HCT116 (cell line): ENCODE results near the gene WWOX. TPM values are rescaled to one million over a fixed set of nuclear protein-coding genes. Genes with fewer than 3 reads are reported as not detected.

Experiments
- ATAC-seq: fragments of 200-7000 bp; cut with Tn5 transposase; 2 replicates; pipeline ENCODE4 v1.9.1; 2020; ENCODE audit warnings: mild to moderate bottlenecking, moderate library complexity
- BruUV-seq: library from RNA; stranded (reverse); fragments of 400-500 nt; replicated peaks from 2 replicates; lab custom pipeline; 2021; lab: Mats Ljungman, UMichigan
- CTCF ChIA-PET: fragments of 300-600 bp; sonication (Branson Sonifier 250); formaldehyde crosslinking; loops from one replicate; lab custom pipeline; 2021; ENCODE audit warnings: antibody characterized with exemption; lab: Charles Lee
- POLR2A ChIA-PET: fragments of 300-600, 350-600 bp; sonication (Branson Sonifier 250); formaldehyde crosslinking; loops from one replicate; lab custom pipeline; 2021; ENCODE audit warnings: antibody characterized with exemption; lab: Charles Lee
- RAD21 ChIA-PET, 2 experiments: fragments of 300-600 bp; sonication (Branson Sonifier 250); formaldehyde crosslinking; loops; one replicate each; lab custom pipeline; 2023; ENCODE audit warnings: low total read pairs in 2 of 2; ENCODE audit not compliant: uncharacterized antibody in 2 of 2, unreplicated experiment in 2 of 2, low non-redundant PET in 1 of 2; lab: Charles Lee
- DNase-seq: peaks from one replicate; pipeline ENCODE4 v3.0.0-alpha.2; 2010; ENCODE audit warnings: low read depth, low spot score
- H2AFZ ChIP-seq: fragments of 200-600 bp; shearing (Covaris generic), sonication (generic); 2 replicates; pipeline ENCODE4 v1.6.1; 2017; ENCODE audit warnings: low read depth, mixed run types, mixed read lengths, antibody characterized with exemption, low read length; ENCODE audit not compliant: poor library complexity, severe bottlenecking
- H3K27ac ChIP-seq: 2 replicates; pipeline ENCODE4 v1.5.1; 2012; ENCODE audit warnings: low read depth, low read length
- H3K27me3 ChIP-seq: fragments of 200-600 bp; sonication (generic); 2 replicates; pipeline ENCODE4 v1.6.1; 2016; ENCODE audit warnings: mixed run types, low read length, mixed read lengths; ENCODE audit not compliant: insufficient read depth
- H3K36me3 ChIP-seq, 2 experiments: fragments of 200-500 bp in 1 of 2; fragments of 200-600 bp in 1 of 2; sonication (Bioruptor generic) in 1 of 2; sonication (generic) in 1 of 2; 2 replicates each; pipeline versions ENCODE4 v1.5.1 to v1.6.1; 2014 to 2016; ENCODE audit warnings: low read length in 2 of 2, inconsistent platforms in 1 of 2, mixed read lengths in 1 of 2, mixed run types in 1 of 2; ENCODE audit not compliant: insufficient read depth in 2 of 2, control insufficient read depth in 1 of 2
- H3K4me1 ChIP-seq, 2 experiments: fragments of 200-600 bp in 1 of 2; sonication (generic) in 1 of 2; 2 replicates each; pipeline versions ENCODE4 v1.5.1 to v1.6.1; 2012 to 2017; ENCODE audit warnings: low read length in 2 of 2, inconsistent platforms in 1 of 2, mild to moderate bottlenecking in 1 of 2, mixed read lengths in 1 of 2, mixed run types in 1 of 2, moderate library complexity in 1 of 2; ENCODE audit not compliant: insufficient read depth in 2 of 2, control insufficient read depth in 1 of 2
- H3K4me2 ChIP-seq: fragments of 200-600 bp; sonication (generic); 2 replicates; pipeline ENCODE4 v1.6.1; 2017; ENCODE audit warnings: mixed run types, low read length, mixed read lengths
- H3K4me3 ChIP-seq, 2 experiments: fragments of 200-600 bp in 1 of 2; sonication (generic) in 1 of 2; replicated peaks in 1 of 2; 2 replicates each; pipeline ENCODE4 v1.5.1; 2011 to 2016; ENCODE audit warnings: low read length in 2 of 2, control low read depth in 1 of 2, low read depth in 1 of 2, mild to moderate bottlenecking in 1 of 2, mixed read lengths in 1 of 2, mixed run types in 1 of 2
- H3K79me2 ChIP-seq: fragments of 200-600 bp; sonication (generic); 2 replicates; pipeline ENCODE4 v1.6.1; 2017; ENCODE audit warnings: mild to moderate bottlenecking, mixed run types, low read length, moderate library complexity, mixed read lengths; ENCODE audit not compliant: insufficient read depth
- H3K9ac ChIP-seq: fragments of 200-600 bp; sonication (generic); 2 replicates; pipeline ENCODE4 v1.6.1; 2016; ENCODE audit warnings: low read length, mixed read lengths
- H3K9me2 ChIP-seq: fragments of 200-600 bp; sonication (generic), shearing (Covaris generic); 2 replicates; pipeline ENCODE4 v1.6.1; 2017; ENCODE audit warnings: mixed run types, mild to moderate bottlenecking, moderate library complexity; ENCODE audit not compliant: insufficient read depth
- H3K9me3 ChIP-seq, 2 experiments: fragments of 200-500 bp in 1 of 2; fragments of 200-600 bp in 1 of 2; sonication (Bioruptor generic) in 1 of 2; sonication (generic) in 1 of 2; 2 replicates each; pipeline ENCODE4 v1.6.1; 2014 to 2017; ENCODE audit warnings: low read length in 2 of 2, mixed read lengths in 2 of 2, inconsistent platforms in 1 of 2, low read depth in 1 of 2, mild to moderate bottlenecking in 1 of 2, mixed run types in 1 of 2, moderate library complexity in 1 of 2; ENCODE audit not compliant: control insufficient read depth in 1 of 2, insufficient read depth in 1 of 2
- H4K20me1 ChIP-seq: fragments of 200-600 bp; sonication (generic), shearing (Covaris generic); 2 replicates; pipeline ENCODE4 v1.6.1; 2017; ENCODE audit warnings: mixed run types, mild to moderate bottlenecking, moderate library complexity; ENCODE audit not compliant: insufficient read depth
- CBX3 ChIP-seq: IDR thresholded peaks from 2 replicates; pipeline ENCODE4 v1.6.1; 2012; ENCODE audit warnings: low read depth
- CEBPB ChIP-seq: IDR thresholded peaks from 2 replicates; pipeline ENCODE4 v1.6.1; 2012; ENCODE audit warnings: low read depth
- EZH2phosphoT487 ChIP-seq: fragments of 200-600 bp; IDR thresholded peaks from 2 replicates; pipeline ENCODE4 v1.6.1; 2018; ENCODE audit warnings: antibody characterized with exemption, borderline replicate concordance
- FOSL1 ChIP-seq: IDR thresholded peaks from 2 replicates; pipeline ENCODE4 v1.6.1; 2012; ENCODE audit warnings: low read depth
- JUND ChIP-seq: IDR thresholded peaks from 2 replicates; pipeline ENCODE4 v1.6.1; 2012
- SRF ChIP-seq: IDR thresholded peaks from 2 replicates; pipeline ENCODE4 v1.6.1; 2012; ENCODE audit warnings: low read depth
- TCF7L2 ChIP-seq: IDR thresholded peaks from 2 replicates; pipeline ENCODE4 v1.7.0; 2011; ENCODE audit warnings: borderline replicate concordance, inconsistent platforms; ENCODE audit not compliant: insufficient read depth, insufficient read length; ENCODE audit errors: extremely low read depth
- YY1 ChIP-seq: IDR thresholded peaks from 2 replicates; pipeline ENCODE4 v1.6.1; 2011; ENCODE audit warnings: low read length, low read depth, moderate library complexity, mild to moderate bottlenecking; ENCODE audit not compliant: insufficient replicate concordance; ENCODE audit errors: extremely low read depth
- ZFX ChIP-seq: fragments of 450-650 bp; IDR thresholded peaks from 2 replicates; pipeline ENCODE4 v1.6.1; 2017
- intact Hi-C: fragments of 100-400 bp; cut with micrococcal nuclease; formaldehyde crosslinking; loops from 2 replicates; pipeline ENCODE4 v1.10.0; 2022
- total RNA-seq: library from RNA; stranded (reverse); gene quantifications from one replicate; pipeline ENCODE4 v1.2.1, GENCODE V29; 2021; ENCODE audit not compliant: unreplicated experiment
- TF ChIP-seq, protein P1 (sequence below): IDR thresholded peaks from 2 replicates; pipeline ENCODE4 v1.6.1; 2012

Gene WWOX
- total RNA-seq, 1 experiment from 2014 or later = 13.7 TPM

DNA sequence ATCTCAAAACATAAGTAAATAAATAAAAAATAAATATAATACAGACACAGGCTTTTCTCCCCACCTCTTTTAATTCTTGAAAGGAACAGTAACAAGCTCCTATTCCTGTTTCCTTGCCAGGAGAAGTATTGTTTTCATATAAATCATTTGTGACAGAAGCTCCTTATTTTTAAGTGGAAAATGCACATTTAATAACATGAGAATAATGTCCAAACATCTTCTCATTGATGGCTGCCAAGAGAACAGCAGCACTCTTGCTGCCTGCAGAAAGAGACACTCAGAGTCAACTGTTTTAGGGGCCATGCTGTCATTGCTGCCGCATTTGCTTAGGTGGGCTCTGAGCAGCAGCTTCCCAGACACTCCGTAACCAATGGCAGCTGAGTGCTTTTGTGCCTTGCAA is 580.1 kb downstream of the WWOX start:
- no peaks in the 10 kb centered on the region for H3K4me1 ChIP-seq
- no peaks in the 10 kb centered on the region for H3K36me3 ChIP-seq
- H3K9me3 ChIP-seq = no peaks in the 10 kb centered on the region
- ATAC-seq (no peak), DNase-seq (no peak)
- H2AFZ ChIP-seq = no peak overlapping the region
- no peak overlapping the region for H3K4me3 ChIP-seq
- no peaks in the 10 kb centered on the region for H3K27me3 ChIP-seq
- no peaks in the 10 kb centered on the region for H4K20me1 ChIP-seq
- no peak overlapping the region for H3K9ac ChIP-seq
- ChIA-PET POLR2A (no interaction called here), CTCF (no interaction called here), RAD21 (no interaction called here)
- H3K9me2 ChIP-seq = no peaks in the 10 kb centered on the region
- no peak overlapping the region for H3K27ac ChIP-seq
- no peak overlapping the region for H3K4me2 ChIP-seq
- TF ChIP-seq CBX3 = no peak
- H3K79me2 ChIP-seq = no peaks in the 10 kb centered on the region
- intact Hi-C loops = no loop called here
- BruUV-seq = no TSS peak

DNA sequence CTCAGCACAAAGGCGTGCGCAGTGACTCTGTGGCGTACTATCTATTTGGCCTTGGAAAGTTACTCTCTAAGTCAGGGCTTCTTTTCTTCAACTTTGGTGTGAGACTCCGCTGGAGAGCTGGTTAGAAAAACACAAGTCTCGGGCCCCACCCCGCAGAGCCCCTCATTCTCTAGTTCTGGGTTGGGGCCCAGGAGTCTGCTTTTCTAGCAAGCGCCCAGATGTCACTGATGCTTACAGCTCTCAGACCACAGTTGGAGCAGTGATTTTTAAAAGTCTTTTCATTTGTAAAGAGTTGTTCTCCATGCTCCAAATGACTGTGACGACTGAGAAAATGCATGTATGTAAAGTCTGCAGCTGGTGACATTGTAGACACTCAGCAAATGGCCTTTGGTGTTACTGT is 582.3 kb downstream of the WWOX start:
- no peaks in the 10 kb centered on the region for H3K9me3 ChIP-seq
- TF ChIP-seq YY1 = no peak
- TF ChIP-seq CEBPB = no peak
- no peak for TF ChIP-seq CBX3
- no peak for TF ChIP-seq FOSL1
- TF ChIP-seq EZH2phosphoT487 = no peak
- TF ChIP-seq SRF = no peak
- TF ChIP-seq TCF7L2 = no peak
- TF ChIP-seq ZFX = no peak
- TF ChIP-seq, protein P1, sequence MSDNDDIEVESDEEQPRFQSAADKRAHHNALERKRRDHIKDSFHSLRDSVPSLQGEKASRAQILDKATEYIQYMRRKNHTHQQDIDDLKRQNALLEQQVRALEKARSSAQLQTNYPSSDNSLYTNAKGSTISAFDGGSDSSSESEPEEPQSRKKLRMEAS = no peak
- TF ChIP-seq JUND = no peak
- intact Hi-C loops = no loop called here

More for the DNA sequence above, 582.3 kb downstream of the WWOX start:
- Histone ChIP-seq H3K27me3 (no peaks in the 10 kb centered on the region), H4K20me1 (no peaks in the 10 kb centered on the region), H3K4me3 (no peak overlapping the region), H3K27ac (no peak overlapping the region), H3K36me3 (no peaks in the 10 kb centered on the region), H3K4me2 (no peak overlapping the region), H3K9ac (no peak overlapping the region), H2AFZ (no peak overlapping the region), H3K9me2 (no peaks in the 10 kb centered on the region), H3K79me2 (no peaks in the 10 kb centered on the region), H3K4me1 (no peaks in the 10 kb centered on the region)
- DNase-seq = no peak
- no peak for ATAC-seq
- POLR2A ChIA-PET = no interaction called here
- RAD21 ChIA-PET = no interaction called here
- BruUV-seq = no TSS peak
- CTCF ChIA-PET = no interaction called here
